ENCODE results near the gene TGFBR3L. TPM values are rescaled to one million over a fixed set of nuclear protein-coding genes. Genes with fewer than 3 reads are reported as not detected.
A peak's percentile ranks its signal among the peaks of the same experiment; 100 is the strongest.
"Not testable (repeated sequence)": the region's sequence is repeated elsewhere in the genome, so short reads cannot be mapped to it uniquely, and the experiment has no call there.

TGFBR3L gene
- total RNA-seq, 1 donor from 2014 or later: 1.2 TPM

- no peak for TF ChIP-seq CTCF (IDR thresholded peaks at IDR 0.05)
- H3K27me3 ChIP-seq: peaks cover 14% of the 10 kb centered on the region
- ATAC-seq (no peak), DNase-seq (no peak)
- intact Hi-C loops (cut with DNase I): no loop called here
- no peaks in the 10 kb centered on the region for H3K9me3 ChIP-seq
- no peak overlapping the region for H3K27ac ChIP-seq
- no peaks in the 10 kb centered on the region for H3K36me3 ChIP-seq
- H3K4me1 ChIP-seq: peaks cover 7% of the 10 kb centered on the region
- no peak overlapping the region for H3K4me3 ChIP-seq
Measured at GRCh38 chr19:7883796-7884570, 30.6 kb upstream of the TGFBR3L start.

- H3K27ac ChIP-seq: no peak overlapping the region
- no peaks in the 10 kb centered on the region for H3K36me3 ChIP-seq
- no peak for TF ChIP-seq CTCF (IDR thresholded peaks at IDR 0.05)
- H3K4me3 ChIP-seq: no peak overlapping the region
- intact Hi-C loops (cut with DNase I): no loop called here
- peaks cover 7% of the 10 kb centered on the region for H3K4me1 ChIP-seq
- DNase-seq (no peak), ATAC-seq (no peak)
- peaks cover 14% of the 10 kb centered on the region for H3K27me3 ChIP-seq
- no peaks in the 10 kb centered on the region for H3K9me3 ChIP-seq
Measured at GRCh38 chr19:7885818-7886217, 28.8 kb upstream of the TGFBR3L start.

GRCh38 chr19:7887408-7888144 is 27.1 kb upstream of the TGFBR3L start:
- ATAC-seq: no peak
- Histone ChIP-seq H3K27ac (no peak overlapping the region), H3K36me3 (no peaks in the 10 kb centered on the region), H3K9me3 (no peaks in the 10 kb centered on the region), H3K4me3 (no peak overlapping the region), H3K4me1 (peaks cover 7% of the 10 kb centered on the region), H3K27me3 (peaks cover 14% of the 10 kb centered on the region)
- TF ChIP-seq CTCF (IDR thresholded peaks at IDR 0.05): no peak
- intact Hi-C loops (cut with DNase I): no loop called here
- DNase-seq: no peak

- Histone ChIP-seq H3K27me3 (peaks cover 14% of the 10 kb centered on the region), H3K9me3 (no peaks in the 10 kb centered on the region), H3K27ac (peak within 1 kb of the TSS; percentile 55), H3K4me3 (peak within 1 kb of the TSS; percentile 53), H3K4me1 (peaks cover 7% of the 10 kb centered on the region), H3K36me3 (no peaks in the 10 kb centered on the region)
- peak; percentile 97 for ATAC-seq
- DNase-seq: peak; percentile 90
- TF ChIP-seq CTCF (IDR thresholded peaks at IDR 0.05): no peak
- intact Hi-C loops (cut with DNase I): no loop called here
Measured at GRCh38 chr19:7888145-7888825, 26.3 kb upstream of the TGFBR3L start, which contains the start of gene LRRC8E. LRRC8E (plus strand) TSS chr19:7888510; CDS start chr19:7895604, 7,094 bp downstream.

- H3K4me3 ChIP-seq: peak overlapping the region; percentile 53
- no peak for ATAC-seq
- peak overlapping the region; percentile 55 for H3K27ac ChIP-seq
- H3K36me3 ChIP-seq: no peaks in the 10 kb centered on the region
- no peak for TF ChIP-seq CTCF (IDR thresholded peaks at IDR 0.05)
- H3K9me3 ChIP-seq: no peaks in the 10 kb centered on the region
- peaks cover 14% of the 10 kb centered on the region for H3K27me3 ChIP-seq
- intact Hi-C loops (cut with DNase I): no loop called here
- peaks cover 7% of the 10 kb centered on the region for H3K4me1 ChIP-seq
- no peak for DNase-seq
Measured at GRCh38 chr19:7888826-7889217, 25.8 kb upstream of the TGFBR3L start.

GRCh38 chr19:7893362-7894101 is 21.1 kb upstream of the TGFBR3L start:
- H3K9me3 ChIP-seq; H3K36me3 ChIP-seq; H3K4me3 ChIP-seq; DNase-seq; H3K27ac ChIP-seq; ATAC-seq; H3K4me1 ChIP-seq; intact Hi-C loops (cut with DNase I); H3K27me3 ChIP-seq: not testable (repeated sequence)
